ENCODE data around the gene RTN4R.

DNA sequence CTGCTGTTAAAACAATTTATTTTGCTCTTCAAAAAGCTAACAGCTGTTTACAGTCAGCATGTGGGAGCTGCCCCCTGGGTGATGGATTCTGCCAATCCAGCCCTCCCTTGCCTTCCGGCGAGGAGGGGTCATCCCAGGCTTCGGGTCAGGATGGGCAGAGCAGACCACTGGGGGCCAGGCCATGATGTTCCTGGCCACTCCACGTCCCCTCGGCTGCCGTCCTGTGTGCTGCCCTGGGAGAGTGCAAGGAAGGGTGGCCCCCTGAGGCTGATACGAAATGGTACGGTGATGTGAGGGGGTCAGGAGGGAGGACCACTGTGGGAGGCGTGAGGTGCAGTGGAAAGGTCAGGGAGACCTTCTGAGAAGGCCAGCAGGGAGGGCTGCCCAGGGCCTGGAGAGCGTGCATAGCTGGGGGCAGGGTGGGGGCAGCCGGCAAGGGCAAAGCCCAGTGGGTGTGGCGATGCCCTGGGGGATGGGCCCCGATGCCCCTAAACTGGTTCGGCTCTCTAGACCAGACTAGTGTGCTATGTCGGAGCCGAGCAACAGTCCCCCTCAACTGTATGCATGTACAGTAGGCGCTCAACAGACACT, 41.3 kb downstream of the RTN4R start:
- no peak for TF ChIP-seq POLR2AphosphoS5 (IDR thresholded peaks at IDR 0.05)
- TF ChIP-seq, protein P1, sequence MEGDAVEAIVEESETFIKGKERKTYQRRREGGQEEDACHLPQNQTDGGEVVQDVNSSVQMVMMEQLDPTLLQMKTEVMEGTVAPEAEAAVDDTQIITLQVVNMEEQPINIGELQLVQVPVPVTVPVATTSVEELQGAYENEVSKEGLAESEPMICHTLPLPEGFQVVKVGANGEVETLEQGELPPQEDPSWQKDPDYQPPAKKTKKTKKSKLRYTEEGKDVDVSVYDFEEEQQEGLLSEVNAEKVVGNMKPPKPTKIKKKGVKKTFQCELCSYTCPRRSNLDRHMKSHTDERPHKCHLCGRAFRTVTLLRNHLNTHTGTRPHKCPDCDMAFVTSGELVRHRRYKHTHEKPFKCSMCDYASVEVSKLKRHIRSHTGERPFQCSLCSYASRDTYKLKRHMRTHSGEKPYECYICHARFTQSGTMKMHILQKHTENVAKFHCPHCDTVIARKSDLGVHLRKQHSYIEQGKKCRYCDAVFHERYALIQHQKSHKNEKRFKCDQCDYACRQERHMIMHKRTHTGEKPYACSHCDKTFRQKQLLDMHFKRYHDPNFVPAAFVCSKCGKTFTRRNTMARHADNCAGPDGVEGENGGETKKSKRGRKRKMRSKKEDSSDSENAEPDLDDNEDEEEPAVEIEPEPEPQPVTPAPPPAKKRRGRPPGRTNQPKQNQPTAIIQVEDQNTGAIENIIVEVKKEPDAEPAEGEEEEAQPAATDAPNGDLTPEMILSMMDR (IDR thresholded peaks at IDR 0.05): no peak
- TF ChIP-seq EP300 (IDR thresholded peaks at IDR 0.05): no peak
